Erythroblast (primary cell): ENCODE measurements around the gene PPP1R17.

Experiments
- GATA1 ChIP-seq: IDR thresholded peaks from 2 replicates; pipeline ENCODE4 v1.6.1; 2011; ENCODE audit warnings: low read depth, mild to moderate bottlenecking, control low read depth, low read length, moderate library complexity
- POLR2A ChIP-seq: IDR thresholded peaks from 2 replicates; pipeline ENCODE4 v1.6.1; 2011; ENCODE audit warnings: mild to moderate bottlenecking, low read length

- no peak for TF ChIP-seq POLR2A
- TF ChIP-seq GATA1, result no peak
Measured at GRCh38 chr7:31707089-31707488, 20.1 kb downstream of the PPP1R17 start.
